T-cell (primary cell): ENCODE results near the gene CD69. TPM values are rescaled to one million over a fixed set of nuclear protein-coding genes. Genes with fewer than 3 reads are reported as not detected.
A peak's percentile ranks its signal among the peaks of the same experiment; 100 is the strongest.

Experiments used
- ATAC-seq, 4 experiments: fragments of 200-7000 bp in 3 of 4; fragments of 150-1000 bp in 1 of 4; cut with Tn5 transposase; replicated peaks in 1 of 4; 1 replicate in 3 of 4; 2 replicates in 1 of 4; pipeline ENCODE4 v1.10.0; 2021; ENCODE audit warnings: moderate library complexity in 3 of 4, mild to moderate bottlenecking in 2 of 4, moderate number of reproducible peaks in 1 of 4
- CTCF ChIA-PET, 2 donors: fragments of 300-600 bp; sonication (Branson Sonifier 250); formaldehyde crosslinking; loops; one replicate each; lab custom pipeline; 2022; ENCODE audit warnings: antibody characterized with exemption in 2 of 2; lab: Charles Lee
- POLR2A ChIA-PET, 2 donors: fragments of 300-600 bp; sonication (Branson Sonifier 250); formaldehyde crosslinking; loops; one replicate each; lab custom pipeline; 2022; ENCODE audit warnings: antibody characterized with exemption in 2 of 2; lab: Charles Lee
- DNase-seq, 35 experiments: peaks; one replicate each; pipeline versions ENCODE4 v3.0.0 to v3.0.0-alpha.2; 2013 to 2023
- H3K27ac ChIP-seq: one replicate; pipeline ENCODE4 v1.5.1; 2013; ENCODE audit warnings: low read length
- H3K27me3 ChIP-seq, 2 experiments: replicated peaks in 1 of 2; 1 replicate in 1 of 2; 2 replicates in 1 of 2; pipeline versions ENCODE4 v1.6.1 to v1.7.0; 2013; ENCODE audit warnings: low read length in 1 of 2, mixed read lengths in 1 of 2; ENCODE audit not compliant: control insufficient read depth in 2 of 2, insufficient read depth in 2 of 2; ENCODE audit errors: extremely low read depth in 1 of 2
- H3K36me3 ChIP-seq, 2 donors: 1 replicate in 1 of 2; 2 replicates in 1 of 2; pipeline versions ENCODE4 v1.6.1 to v1.7.0; 2013; ENCODE audit warnings: low read length in 1 of 2; ENCODE audit not compliant: control insufficient read depth in 2 of 2, insufficient read depth in 1 of 2; ENCODE audit errors: extremely low read depth in 1 of 2
- H3K4me1 ChIP-seq, 2 experiments: 1 replicate in 1 of 2; 2 replicates in 1 of 2; pipeline versions ENCODE4 v1.6.1 to v1.7.0; 2013; ENCODE audit warnings: low read length in 2 of 2, mixed read lengths in 1 of 2; ENCODE audit not compliant: insufficient read depth in 2 of 2, control insufficient read depth in 1 of 2; ENCODE audit errors: extremely low read depth in 1 of 2
- H3K4me3 ChIP-seq, 2 donors: 1 replicate in 1 of 2; 2 replicates in 1 of 2; pipeline versions ENCODE4 v1.5.1 to v1.7.0; 2013; ENCODE audit warnings: mild to moderate bottlenecking in 2 of 2, low read length in 1 of 2, moderate library complexity in 1 of 2; ENCODE audit not compliant: control insufficient read depth in 1 of 2; ENCODE audit errors: extremely low read depth in 1 of 2
- H3K9me3 ChIP-seq: 2 replicates; pipeline ENCODE4 v1.7.0; 2013
- H3K27ac Mint-ChIP-seq, 2 donors: one replicate each; pipeline ENCODE4 v1.8.0; 2020 to 2021; ENCODE audit warnings: mild to moderate bottlenecking in 2 of 2, mixed read lengths in 2 of 2
- H3K27me3 Mint-ChIP-seq, 2 donors: one replicate each; pipeline ENCODE4 v1.8.0; 2021 to 2022; ENCODE audit warnings: mixed read lengths in 2 of 2
- H3K36me3 Mint-ChIP-seq: one replicate; pipeline ENCODE4 v1.8.0; 2021; ENCODE audit warnings: mixed read lengths
- H3K4me1 Mint-ChIP-seq, 3 donors: one replicate each; pipeline ENCODE4 v1.8.0; 2020 to 2022; ENCODE audit warnings: mixed read lengths in 3 of 3, mild to moderate bottlenecking in 1 of 3
- H3K4me3 Mint-ChIP-seq, 3 donors: one replicate each; pipeline ENCODE4 v1.8.0; 2020 to 2022; ENCODE audit warnings: mild to moderate bottlenecking in 3 of 3, mixed read lengths in 3 of 3, moderate library complexity in 3 of 3
- H3K9me3 Mint-ChIP-seq, 3 donors: one replicate each; pipeline ENCODE4 v1.8.0; 2020 to 2022; ENCODE audit warnings: mixed read lengths in 3 of 3
- WGBS: methylation state at CpG from one replicate; pipeline ENCODE4 v1.1.5; 2013; ENCODE audit warnings: missing lambda C conversion rate; ENCODE audit not compliant: insufficient coverage; 5-methylcytosine and 5-hydroxymethylcytosine counted together
- total RNA-seq, 35 experiments: library from RNA in 6 of 35; stranded (reverse) in 6 of 35; fragments of 120-200 nt in 1 of 35; gene quantifications; one replicate each; pipeline versions ENCODE4 v1.2.1 to v1.2.4 and lab custom pipeline; 2013 to 2026

The CD69 gene
- total RNA-seq, 5 donors from 2014 or later (not counting 1 experiment from before 2014, with no cell fraction given) = 36.7 to 746 (median 39.4) TPM

DNA sequence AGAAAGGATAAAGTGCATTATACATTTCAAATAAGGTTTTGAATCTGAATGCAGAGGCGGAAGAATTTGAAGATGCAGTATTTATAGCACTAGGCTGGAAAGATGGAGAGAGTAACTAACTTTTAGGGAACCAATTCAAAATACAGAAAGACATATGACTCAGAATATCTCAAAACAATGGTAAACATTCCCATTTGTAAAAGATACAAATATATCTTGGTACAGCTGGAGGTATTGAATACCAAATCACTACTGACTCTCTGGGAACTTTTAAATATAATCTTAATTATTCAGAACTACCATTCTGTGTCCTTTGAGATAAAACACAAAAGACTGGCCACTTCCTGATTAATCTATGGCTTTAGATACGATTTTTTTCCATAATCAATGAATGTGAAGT lies 5.1 kb downstream of the CD69 start:
- H3K27me3 Mint-ChIP-seq = no peaks in the 10 kb centered on the region
- Histone ChIP-seq H3K27me3 (no peaks in the 10 kb centered on the region), H3K4me1 (peaks cover 16 to 40% of the 10 kb centered on the region in 2 experiments), H3K27ac (peak overlapping the region; percentile 98), H3K9me3 (no peaks in the 10 kb centered on the region), H3K36me3 (peaks cover 0 to 39% of the 10 kb centered on the region in 2 donors), H3K4me3 (no peak overlapping the region)
- H3K4me3 Mint-ChIP-seq = peak overlapping the region in 2 of 3 donors; percentile 22 to 58
- DNase-seq (no peak), ATAC-seq (no peak)
- peaks cover 56% of the 10 kb centered on the region for H3K36me3 Mint-ChIP-seq
- H3K4me1 Mint-ChIP-seq = peaks cover 58 to 77% (median 62%) of the 10 kb centered on the region in 3 donors
- WGBS = no CpG with 5 or more reads among the region's 2 CpGs
- no peaks in the 10 kb centered on the region for H3K9me3 Mint-ChIP-seq
- POLR2A ChIA-PET = interaction anchor here (0.5 to 5.2 kb wide), 11 partner anchors 13 to 474 kb away, joined by 3 to 80 read pairs (median 4); no protein-coding TSS in a partner anchor
- H3K27ac Mint-ChIP-seq = peak overlapping the region; percentile 82
- CTCF ChIA-PET = interaction anchor here (0.5 to 12.0 kb wide), 13 partner anchors 8 to 149 kb away, joined by 3 to 311 read pairs (median 4); no protein-coding TSS in a partner anchor

- Histone ChIP-seq H3K9me3 (no peaks in the 10 kb centered on the region), H3K27me3 (no peaks in the 10 kb centered on the region), H3K36me3 (peaks cover 0 to 39% of the 10 kb centered on the region in 2 donors), H3K27ac (peak overlapping the region; percentile 98), H3K4me3 (no peak overlapping the region), H3K4me1 (peaks cover 17 to 42% of the 10 kb centered on the region in 2 experiments)
- Mint-ChIP-seq H3K4me1 (peaks cover 61 to 82% (median 65%) of the 10 kb centered on the region in 3 donors), H3K9me3 (no peaks in the 10 kb centered on the region), H3K4me3 (peak overlapping the region in 2 of 3 donors; percentile 22 to 58), H3K36me3 (peaks cover 56% of the 10 kb centered on the region), H3K27ac (peak overlapping the region; percentile 82), H3K27me3 (no peaks in the 10 kb centered on the region)
- CTCF ChIA-PET = interaction anchor here (0.6 to 12.0 kb wide), 11 partner anchors 12 to 78 kb away, joined by 3 to 311 read pairs (median 4); no protein-coding TSS in a partner anchor
- POLR2A ChIA-PET = interaction anchor here (0.6 to 5.2 kb wide), 8 partner anchors 12 to 616 kb away, joined by 3 to 80 read pairs (median 4); partner anchors contain the start of gene CLEC2B (in 1 of the 2)
- no peak for ATAC-seq
- DNase-seq = no peak
These were observed 5.7 kb downstream of the CD69 start for GRCh38 chr12:9755035-9755434.

DNA sequence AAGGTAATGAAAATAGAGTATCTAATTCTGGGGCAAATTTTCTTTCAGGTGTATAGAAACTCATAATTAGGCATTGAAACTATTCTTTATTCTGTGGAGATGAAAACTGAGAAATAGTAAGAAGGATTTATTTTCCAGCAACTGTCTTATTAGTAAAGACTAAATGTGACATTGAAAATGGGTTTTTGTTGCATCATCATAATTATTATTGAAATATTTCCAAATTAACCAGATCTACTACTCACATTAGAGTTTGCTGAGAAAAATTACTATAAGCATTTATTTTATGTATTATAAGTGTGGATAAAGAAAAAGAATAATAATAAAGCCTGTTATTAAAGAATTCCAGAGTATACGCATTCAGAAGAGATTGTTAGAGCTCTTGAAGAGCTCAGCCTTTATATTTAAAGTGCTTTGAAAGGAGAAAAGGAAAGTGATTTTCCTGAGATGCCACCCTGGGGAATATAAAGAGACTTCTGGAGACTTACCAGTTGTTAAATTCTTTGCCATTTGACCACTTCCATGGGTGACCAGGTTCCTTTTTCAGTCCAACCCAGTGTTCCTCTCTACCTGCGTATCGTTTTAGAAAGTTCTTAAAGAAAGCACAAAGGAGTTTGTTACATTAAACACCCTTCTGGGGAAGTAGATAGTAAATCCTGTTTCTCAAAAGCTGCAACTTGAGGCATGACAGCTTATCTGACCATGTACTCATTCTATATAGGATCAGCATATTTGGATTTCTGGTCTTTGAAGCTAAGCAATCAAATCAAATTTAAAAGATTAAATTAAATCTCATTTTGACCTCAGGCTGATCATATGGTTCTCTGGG lies 6.4 kb downstream of the CD69 start:
- no peak for DNase-seq
- Histone ChIP-seq H3K9me3 (no peaks in the 10 kb centered on the region), H3K36me3 (peaks cover 0 to 39% of the 10 kb centered on the region in 2 donors), H3K4me3 (no peak overlapping the region), H3K4me1 (peaks cover 17 to 42% of the 10 kb centered on the region in 2 experiments), H3K27ac (peak overlapping the region; percentile 98), H3K27me3 (no peaks in the 10 kb centered on the region)
- H3K36me3 Mint-ChIP-seq = peaks cover 52% of the 10 kb centered on the region
- no peaks in the 10 kb centered on the region for H3K9me3 Mint-ChIP-seq
- peak overlapping the region; percentile 82 for H3K27ac Mint-ChIP-seq
- H3K4me3 Mint-ChIP-seq = peak overlapping the region; percentile 0 to 54 (median 5)
- ATAC-seq = no peak
- ChIA-PET CTCF (interaction anchor here (0.6 to 12.0 kb wide), 10 partner anchors 12 to 110 kb away, joined by 3 to 311 read pairs (median 6); no protein-coding TSS in a partner anchor), POLR2A (interaction anchor here (0.6 to 5.2 kb wide), 10 partner anchors 12 to 617 kb away, joined by 3 to 80 read pairs (median 4); partner anchors contain the start of gene CLEC2B (in 1 of the 2))
- no peaks in the 10 kb centered on the region for H3K27me3 Mint-ChIP-seq
- H3K4me1 Mint-ChIP-seq = peaks cover 61 to 77% (median 65%) of the 10 kb centered on the region in 3 donors
- WGBS = 100% methylated on average over 1 of the region's 3 CpGs

DNA sequence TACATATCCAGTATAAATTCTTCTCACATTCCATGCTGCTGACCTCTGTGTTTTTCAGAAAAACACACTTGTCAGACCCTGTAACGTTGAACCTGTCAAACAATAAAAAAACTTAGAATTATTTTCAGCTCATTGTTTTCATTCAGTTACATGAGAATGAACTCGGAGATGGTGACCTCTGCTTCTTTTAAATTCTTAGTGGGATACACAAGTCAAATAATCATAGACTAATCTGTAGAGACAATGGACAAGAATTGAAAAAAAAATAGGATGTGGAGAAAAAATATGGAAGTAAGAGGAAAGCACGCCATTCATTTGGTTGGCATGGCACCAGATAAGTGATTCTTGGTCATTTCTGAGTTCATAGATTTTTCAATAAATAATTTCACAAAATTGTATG lies 7.2 kb downstream of the CD69 start:
- no peak for ATAC-seq
- CTCF ChIA-PET = interaction anchor here (0.5 to 12.0 kb wide), 7 partner anchors 11 to 387 kb away, joined by 3 to 311 read pairs (median 6); no protein-coding TSS in a partner anchor
- Mint-ChIP-seq H3K27ac (peak overlapping the region; percentile 82), H3K4me3 (peak overlapping the region in 2 of 3 donors; percentile 17 to 54), H3K36me3 (peaks cover 50% of the 10 kb centered on the region), H3K4me1 (peaks cover 64 to 75% (median 67%) of the 10 kb centered on the region in 3 donors), H3K9me3 (no peaks in the 10 kb centered on the region), H3K27me3 (no peaks in the 10 kb centered on the region)
- no peak for DNase-seq
- Histone ChIP-seq H3K27ac (no peak overlapping the region), H3K36me3 (peaks cover 0 to 39% of the 10 kb centered on the region in 2 donors), H3K4me3 (no peak overlapping the region), H3K9me3 (no peaks in the 10 kb centered on the region), H3K4me1 (peaks cover 17 to 42% of the 10 kb centered on the region in 2 experiments), H3K27me3 (no peaks in the 10 kb centered on the region)
- no CpG with 5 or more reads among the region's 3 CpGs for WGBS
- POLR2A ChIA-PET = interaction anchor here (0.5 to 4.5 kb wide), 9 partner anchors 8 to 915 kb away, joined by 3 to 112 read pairs (median 5); partner anchors contain the start of gene CD69 (in 2 of the 2)

DNA sequence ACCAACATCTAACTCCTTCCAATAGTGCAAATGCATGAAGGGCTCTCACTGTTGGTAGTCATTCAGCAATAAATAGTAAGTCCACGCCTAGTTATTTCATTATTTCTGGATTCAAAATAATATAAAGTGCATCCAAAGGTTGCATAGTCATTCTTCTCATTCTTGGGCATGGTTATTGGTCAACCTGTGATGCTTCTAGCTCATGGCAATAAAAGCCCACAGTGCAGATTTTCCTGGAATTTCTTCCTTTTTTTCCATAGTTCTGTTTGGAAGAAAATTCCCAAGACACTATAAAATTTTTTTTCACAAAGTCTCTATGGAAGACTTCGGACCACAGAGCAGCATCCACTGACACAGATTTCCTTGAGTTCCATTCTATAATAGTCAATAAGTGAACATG lies 7.6 kb downstream of the CD69 start:
- Histone ChIP-seq H3K27me3 (no peaks in the 10 kb centered on the region), H3K4me1 (peaks cover 17 to 42% of the 10 kb centered on the region in 2 experiments), H3K36me3 (peaks cover 0 to 39% of the 10 kb centered on the region in 2 donors), H3K4me3 (no peak overlapping the region), H3K27ac (peak overlapping the region; percentile 13), H3K9me3 (no peaks in the 10 kb centered on the region)
- DNase-seq = no peak
- ChIA-PET CTCF (interaction anchor here (0.5 to 12.0 kb wide), 6 partner anchors 11 to 387 kb away, joined by 3 to 311 read pairs (median 22); no protein-coding TSS in a partner anchor), POLR2A (interaction anchor here (0.5 to 4.5 kb wide), 10 partner anchors 8 to 915 kb away, joined by 3 to 112 read pairs (median 5); partner anchors contain the start of gene CD69 (in 2 of the 2))
- no peak for ATAC-seq
- Mint-ChIP-seq H3K27ac (peak overlapping the region; percentile 82), H3K4me1 (peaks cover 64 to 71% (median 67%) of the 10 kb centered on the region in 3 donors), H3K27me3 (no peaks in the 10 kb centered on the region), H3K36me3 (peaks cover 48% of the 10 kb centered on the region), H3K9me3 (no peaks in the 10 kb centered on the region), H3K4me3 (peak overlapping the region in 1 of 3 donors; percentile 54)
- WGBS = no CpG with 5 or more reads among the region's 2 CpGs
